Endodermal cell (in vitro differentiated cells): ENCODE data around the gene ATF3. TPM values are rescaled to one million over a fixed set of nuclear protein-coding genes. Genes with fewer than 3 reads are reported as not detected.

Experiments used
- DNase-seq: peaks from one replicate; pipeline ENCODE4 v3.0.0-alpha.2; 2017
- H3K27ac ChIP-seq: 2 replicates; pipeline ENCODE4 v1.5.1; 2013; ENCODE audit warnings: mild to moderate bottlenecking, low read depth, low read length, moderate library complexity
- H3K27me3 ChIP-seq: 2 replicates; pipeline ENCODE4 v1.6.1; 2013; ENCODE audit warnings: mild to moderate bottlenecking, low read length, moderate library complexity; ENCODE audit not compliant: insufficient read depth, control insufficient read depth, poor library complexity, severe bottlenecking
- H3K36me3 ChIP-seq: 2 replicates; pipeline ENCODE4 v1.7.0; 2013; ENCODE audit warnings: mild to moderate bottlenecking, low read length, moderate library complexity; ENCODE audit not compliant: control insufficient read depth, insufficient read depth
- H3K4me1 ChIP-seq: one replicate; pipeline ENCODE4 v1.7.0; 2013; ENCODE audit warnings: low read length; ENCODE audit not compliant: control insufficient read depth, insufficient read depth
- H3K4me3 ChIP-seq: 2 replicates; pipeline ENCODE4 v1.5.1; 2013; ENCODE audit warnings: mild to moderate bottlenecking, low read length, moderate library complexity
- H3K9ac ChIP-seq: 2 replicates; pipeline ENCODE4 v1.6.1; 2013; ENCODE audit warnings: mild to moderate bottlenecking, low read length, moderate library complexity; ENCODE audit not compliant: poor library complexity, severe bottlenecking; ENCODE audit errors: extremely low read depth
- H3K9me3 ChIP-seq: 2 replicates; pipeline ENCODE4 v1.6.1; 2013; ENCODE audit warnings: mild to moderate bottlenecking, low read length, moderate library complexity; ENCODE audit not compliant: control insufficient read depth
- H3K27ac Mint-ChIP-seq: 2 replicates; pipeline ENCODE4 v1.8.0; 2020; ENCODE audit warnings: mixed read lengths
- H3K27me3 Mint-ChIP-seq: 2 replicates; pipeline ENCODE4 v1.8.0; 2021; ENCODE audit warnings: mild to moderate bottlenecking, mixed read lengths; ENCODE audit not compliant: insufficient read depth
- H3K36me3 Mint-ChIP-seq: 2 replicates; pipeline ENCODE4 v1.8.0; 2020; ENCODE audit warnings: low read depth, mixed read lengths
- H3K4me1 Mint-ChIP-seq: 2 replicates; pipeline ENCODE4 v1.8.0; 2020; ENCODE audit warnings: mixed read lengths
- H3K4me3 Mint-ChIP-seq: 2 replicates; pipeline ENCODE4 v1.8.0; 2020; ENCODE audit warnings: mild to moderate bottlenecking, moderate library complexity, mixed read lengths
- H3K9me3 Mint-ChIP-seq: 2 replicates; pipeline ENCODE4 v1.8.0; 2020; ENCODE audit warnings: mild to moderate bottlenecking, mixed read lengths
- WGBS, 2 experiments: methylation state at CpG; one replicate each; pipeline versions ENCODE4 v1.1.5 to v1.1.7; 2013; ENCODE audit warnings: missing lambda C conversion rate in 2 of 2, mixed read lengths in 1 of 2; ENCODE audit not compliant: insufficient coverage in 1 of 2, insufficient read length in 1 of 2; 5-methylcytosine and 5-hydroxymethylcytosine counted together
- total RNA-seq, 2 donors: library from RNA; stranded (reverse); fragmentation: NEBNext Ultra II Directional in 1 of 2; extraction: Animal tissue kit (Norgen Biotek cat#: 25700) in 1 of 2; gene quantifications; 2 replicates in 1 of 2; 3 replicates in 1 of 2; pipeline ENCODE4 v1.2.1, GENCODE V29; 2021
- TF ChIP-seq, protein P1 (sequence below): fragments of 200-600 bp; sonication (generic); conservative IDR thresholded peaks from 2 replicates; pipeline ENCODE4 v1.5.0; 2021; ENCODE audit warnings: antibody characterized with exemption, mild to moderate bottlenecking

The ATF3 gene
- total RNA-seq, 2 donors from 2014 or later: 12.6 to 24.0 TPM

DNA sequence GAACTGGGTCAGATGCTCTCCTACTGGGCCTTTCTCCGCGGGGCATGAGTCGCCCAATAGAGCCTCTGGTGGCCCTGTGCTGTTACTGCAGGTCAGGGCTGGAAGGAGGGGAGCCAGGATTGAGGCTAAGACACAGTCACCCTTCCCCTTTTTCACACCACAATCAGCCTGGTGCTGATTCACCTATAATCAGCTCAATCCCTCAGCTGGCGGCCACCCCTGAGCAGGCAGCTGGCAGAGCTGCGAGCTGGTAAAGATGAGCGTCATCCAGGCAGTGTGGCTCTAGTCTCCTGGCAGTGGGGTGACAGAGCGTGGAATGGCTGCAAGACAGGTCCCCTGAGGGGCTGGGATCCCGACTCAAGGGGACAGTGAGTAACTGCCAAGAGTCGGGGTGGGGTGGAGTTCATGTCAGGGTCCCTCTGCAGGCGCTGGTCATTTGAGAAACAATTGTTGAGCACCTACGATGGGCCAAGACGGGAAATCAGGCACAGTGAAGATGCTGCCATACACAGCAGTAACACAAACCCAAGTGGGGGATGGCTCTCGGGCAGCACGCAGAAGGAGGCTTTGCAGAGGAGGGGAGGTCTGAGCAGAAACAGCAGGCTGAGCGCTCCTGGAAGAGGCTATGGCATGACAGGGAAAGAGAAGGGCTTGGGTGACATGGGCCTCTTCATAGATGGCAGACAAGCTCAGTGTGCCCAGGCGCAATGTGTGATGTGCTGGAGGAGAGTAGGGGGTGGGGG lies 21.8 kb downstream of the ATF3 start:
- peaks cover 37% of the 10 kb centered on the region for H3K27me3 ChIP-seq
- TF ChIP-seq, protein P1, sequence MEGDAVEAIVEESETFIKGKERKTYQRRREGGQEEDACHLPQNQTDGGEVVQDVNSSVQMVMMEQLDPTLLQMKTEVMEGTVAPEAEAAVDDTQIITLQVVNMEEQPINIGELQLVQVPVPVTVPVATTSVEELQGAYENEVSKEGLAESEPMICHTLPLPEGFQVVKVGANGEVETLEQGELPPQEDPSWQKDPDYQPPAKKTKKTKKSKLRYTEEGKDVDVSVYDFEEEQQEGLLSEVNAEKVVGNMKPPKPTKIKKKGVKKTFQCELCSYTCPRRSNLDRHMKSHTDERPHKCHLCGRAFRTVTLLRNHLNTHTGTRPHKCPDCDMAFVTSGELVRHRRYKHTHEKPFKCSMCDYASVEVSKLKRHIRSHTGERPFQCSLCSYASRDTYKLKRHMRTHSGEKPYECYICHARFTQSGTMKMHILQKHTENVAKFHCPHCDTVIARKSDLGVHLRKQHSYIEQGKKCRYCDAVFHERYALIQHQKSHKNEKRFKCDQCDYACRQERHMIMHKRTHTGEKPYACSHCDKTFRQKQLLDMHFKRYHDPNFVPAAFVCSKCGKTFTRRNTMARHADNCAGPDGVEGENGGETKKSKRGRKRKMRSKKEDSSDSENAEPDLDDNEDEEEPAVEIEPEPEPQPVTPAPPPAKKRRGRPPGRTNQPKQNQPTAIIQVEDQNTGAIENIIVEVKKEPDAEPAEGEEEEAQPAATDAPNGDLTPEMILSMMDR: peak; percentile 93
- H3K36me3 ChIP-seq: no peaks in the 10 kb centered on the region
- no peak overlapping the region for H3K9ac ChIP-seq
- Mint-ChIP-seq H3K27me3 (peaks cover 5% of the 10 kb centered on the region), H3K4me1 (peaks cover 9% of the 10 kb centered on the region), H3K27ac (no peak overlapping the region), H3K9me3 (peaks cover 23% of the 10 kb centered on the region), H3K4me3 (no peak overlapping the region), H3K36me3 (no peaks in the 10 kb centered on the region)
- WGBS, 2 experiments: 39 to 53% methylated on average over 10 to 16 of the region's 16 CpGs
- H3K27ac ChIP-seq: no peak overlapping the region
- H3K4me1 ChIP-seq: peaks cover 10% of the 10 kb centered on the region
- peak; percentile 96 for DNase-seq
- no peak overlapping the region for H3K4me3 ChIP-seq
- peaks cover 24% of the 10 kb centered on the region for H3K9me3 ChIP-seq

DNA sequence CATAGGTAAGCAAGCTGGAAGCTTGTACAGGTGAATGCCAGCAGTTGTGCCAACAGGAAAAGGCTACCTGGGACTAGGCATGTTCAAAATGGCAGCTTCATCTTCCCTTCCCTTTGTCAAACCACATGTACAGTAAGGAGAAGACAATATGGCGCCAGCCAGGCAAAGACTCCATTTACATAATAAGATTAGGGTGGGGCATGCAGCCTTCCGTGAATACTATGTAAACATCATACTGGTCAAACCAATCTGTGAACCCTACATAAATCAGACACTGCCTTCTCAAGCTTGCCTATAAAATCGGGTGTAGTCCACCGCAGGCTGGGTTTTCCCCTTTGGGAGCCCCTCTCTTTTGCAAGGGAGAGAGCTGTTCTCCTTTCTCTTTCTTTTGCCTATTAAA lies 24.6 kb downstream of the ATF3 start:
- Mint-ChIP-seq H3K36me3 (no peaks in the 10 kb centered on the region), H3K27me3 (peaks cover 10% of the 10 kb centered on the region), H3K27ac (no peak overlapping the region), H3K4me3 (no peak overlapping the region), H3K9me3 (peaks cover 23% of the 10 kb centered on the region), H3K4me1 (peaks cover 21% of the 10 kb centered on the region)
- TF ChIP-seq, protein P1: no peak
- peaks cover 15% of the 10 kb centered on the region for H3K4me1 ChIP-seq
- H3K4me3 ChIP-seq: peak overlapping the region; percentile 26
- H3K9me3 ChIP-seq: peaks cover 24% of the 10 kb centered on the region
- WGBS, 2 experiments: 93 to 95% methylated on average over 3 to 4 of the region's 4 CpGs
- H3K9ac ChIP-seq: no peak overlapping the region
- H3K27ac ChIP-seq: no peak overlapping the region
- DNase-seq: peak; percentile 8
- H3K27me3 ChIP-seq: peaks cover 30% of the 10 kb centered on the region
- H3K36me3 ChIP-seq: no peaks in the 10 kb centered on the region

DNA sequence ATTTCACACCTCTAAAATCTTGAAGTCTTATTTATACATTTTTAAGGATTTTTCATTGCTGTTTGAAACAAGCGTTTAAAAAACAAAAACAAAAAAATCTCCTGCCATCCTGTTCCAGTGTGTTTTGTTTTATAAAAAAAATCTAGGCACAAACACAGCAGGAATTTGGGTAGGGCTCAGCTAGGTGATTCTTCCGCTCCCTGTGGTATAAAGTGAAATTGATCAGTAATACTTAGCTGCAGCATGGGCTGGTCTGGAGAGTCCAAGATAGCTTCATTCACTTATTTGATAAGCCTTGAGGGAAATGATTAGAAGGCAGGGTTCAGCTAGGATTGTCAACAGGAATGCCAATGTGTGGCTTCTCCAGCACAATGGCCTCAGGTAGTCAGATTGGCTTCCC lies 25.7 kb downstream of the ATF3 start:
- 87 to 89% methylated on average over 1 to 2 of the region's 2 CpGs for WGBS, 2 experiments
- Mint-ChIP-seq H3K4me1 (peaks cover 20% of the 10 kb centered on the region), H3K36me3 (no peaks in the 10 kb centered on the region), H3K4me3 (no peak overlapping the region), H3K27me3 (peaks cover 16% of the 10 kb centered on the region), H3K27ac (no peak overlapping the region), H3K9me3 (peaks cover 23% of the 10 kb centered on the region)
- H3K27ac ChIP-seq: no peak overlapping the region
- peaks cover 23% of the 10 kb centered on the region for H3K27me3 ChIP-seq
- peaks cover 13% of the 10 kb centered on the region for H3K4me1 ChIP-seq
- H3K9ac ChIP-seq: no peak overlapping the region
- H3K36me3 ChIP-seq: no peaks in the 10 kb centered on the region
- DNase-seq: no peak
- TF ChIP-seq, protein P1: no peak
- H3K4me3 ChIP-seq: no peak overlapping the region
- H3K9me3 ChIP-seq: peaks cover 24% of the 10 kb centered on the region
